Muscle of leg (tissue), 11 donors: ENCODE data around the gene PHF19. TPM values are rescaled to one million over a fixed set of nuclear protein-coding genes. Genes with fewer than 3 reads are reported as not detected.

ENCODE experiments used
- DNase-seq: peaks from one replicate; pipeline ENCODE4 v3.0.0; 2013
- H3K27ac ChIP-seq: one replicate; pipeline ENCODE4 v1.5.1; 2013; ENCODE audit warnings: mild to moderate bottlenecking, low read length, control low read depth
- H3K27me3 ChIP-seq: one replicate; pipeline ENCODE4 v1.6.1; 2013; ENCODE audit warnings: low read length; ENCODE audit not compliant: control insufficient read depth, insufficient read depth
- H3K36me3 ChIP-seq: one replicate; pipeline ENCODE4 v1.6.1; 2013; ENCODE audit warnings: low read length; ENCODE audit not compliant: control insufficient read depth, insufficient read depth
- H3K4me1 ChIP-seq: one replicate; pipeline ENCODE4 v1.6.1; 2013; ENCODE audit warnings: low read length; ENCODE audit not compliant: control insufficient read depth, insufficient read depth
- H3K4me3 ChIP-seq: one replicate; pipeline ENCODE4 v1.5.1; 2013; ENCODE audit warnings: low read length, control low read depth
- H3K9me3 ChIP-seq: replicated peaks from 2 replicates; pipeline ENCODE4 v1.6.1; 2013; ENCODE audit warnings: low read depth, low read length; ENCODE audit not compliant: control insufficient read depth
- WGBS: methylation state at CpG from one replicate; pipeline ENCODE4 v1.1.5; 2013; ENCODE audit warnings: missing lambda C conversion rate; ENCODE audit not compliant: insufficient coverage; 5-methylcytosine and 5-hydroxymethylcytosine counted together
- polyA plus RNA-seq, 8 donors: library from polyadenylated mRNA; unstranded; fragments of 120-200 nt; gene quantifications; one replicate each; pipeline versions ENCODE4 v1.2.1 to v1.2.3, GENCODE V29; 2013; ENCODE audit warnings: inconsistent platforms in 1 of 8, low replicate concordance in 1 of 8; ENCODE audit not compliant: insufficient read length in 8 of 8, insufficient read depth in 1 of 8
- total RNA-seq: library from RNA; stranded (reverse); fragments of 120-200 nt; gene quantifications from one replicate; pipeline ENCODE4 v1.2.4, GENCODE V29; 2013

PHF19 gene
- total and polyA plus RNA-seq, 9 donors: 31.5 to 41.0 (median 38.3) TPM

DNA sequence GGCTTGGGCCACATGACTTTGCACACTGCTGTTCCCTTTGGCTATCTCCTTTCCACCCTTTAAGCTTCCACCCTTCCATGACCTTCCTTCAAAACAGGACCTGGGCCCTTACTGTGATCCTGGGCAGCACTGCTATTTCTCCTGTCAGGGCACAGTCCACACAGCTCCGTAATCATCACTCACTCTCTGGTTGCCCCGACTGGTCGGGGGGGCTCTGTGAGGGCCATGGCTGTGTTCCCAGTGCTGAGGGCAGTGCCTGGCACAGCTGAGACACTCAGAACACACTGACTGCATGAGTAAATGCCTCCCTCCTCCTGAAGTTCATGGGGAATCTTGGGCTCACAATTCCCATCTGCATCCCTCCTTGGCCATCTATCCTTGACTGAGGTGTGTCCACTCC lies 37.4 kb upstream of the PHF19 start:
- WGBS: 83% methylated on average over 3 of the region's 3 CpGs
- Histone ChIP-seq H3K4me1 (peaks cover 16% of the 10 kb centered on the region), H3K4me3 (no peak overlapping the region), H3K27ac (no peak overlapping the region), H3K36me3 (peaks cover 4% of the 10 kb centered on the region), H3K9me3 (no peaks in the 10 kb centered on the region), H3K27me3 (no peaks in the 10 kb centered on the region)
- no peak for DNase-seq

- Histone ChIP-seq H3K27me3 (no peaks in the 10 kb centered on the region), H3K27ac (no peak overlapping the region), H3K36me3 (peaks cover 4% of the 10 kb centered on the region), H3K4me1 (peaks cover 9% of the 10 kb centered on the region), H3K9me3 (no peaks in the 10 kb centered on the region), H3K4me3 (no peak overlapping the region)
- DNase-seq: no peak
- WGBS: 78% methylated on average over 3 of the region's 4 CpGs
Observed at GRCh38 chr9:120913647-120914264, 36.8 kb upstream of the PHF19 start.

- no peak overlapping the region for H3K4me3 ChIP-seq
- H3K27me3 ChIP-seq: no peaks in the 10 kb centered on the region
- H3K9me3 ChIP-seq: no peaks in the 10 kb centered on the region
- H3K36me3 ChIP-seq: peaks cover 4% of the 10 kb centered on the region
- DNase-seq: no peak
- WGBS: 79% methylated on average over 9 of the region's 13 CpGs
- no peak overlapping the region for H3K27ac ChIP-seq
- H3K4me1 ChIP-seq: peaks cover 6% of the 10 kb centered on the region
Observed at GRCh38 chr9:120912958-120913646, 36.1 kb upstream of the PHF19 start.

GRCh38 chr9:120911295-120911837 lies 34.4 kb upstream of the PHF19 start:
- Histone ChIP-seq H3K36me3 (peaks cover 4% of the 10 kb centered on the region), H3K4me1 (no peaks in the 10 kb centered on the region), H3K27me3 (no peaks in the 10 kb centered on the region), H3K4me3 (no peak overlapping the region), H3K27ac (no peak overlapping the region), H3K9me3 (no peaks in the 10 kb centered on the region)
- 81% methylated on average over 8 of the region's 9 CpGs for WGBS
- no peak for DNase-seq

GRCh38 chr9:120910643-120911042 lies 33.7 kb upstream of the PHF19 start:
- Histone ChIP-seq H3K36me3 (peaks cover 4% of the 10 kb centered on the region), H3K27ac (no peak overlapping the region), H3K4me1 (no peaks in the 10 kb centered on the region), H3K4me3 (no peak overlapping the region), H3K27me3 (no peaks in the 10 kb centered on the region), H3K9me3 (no peaks in the 10 kb centered on the region)
- no peak for DNase-seq
- WGBS: 100% methylated on average over 1 of the region's 3 CpGs

DNA sequence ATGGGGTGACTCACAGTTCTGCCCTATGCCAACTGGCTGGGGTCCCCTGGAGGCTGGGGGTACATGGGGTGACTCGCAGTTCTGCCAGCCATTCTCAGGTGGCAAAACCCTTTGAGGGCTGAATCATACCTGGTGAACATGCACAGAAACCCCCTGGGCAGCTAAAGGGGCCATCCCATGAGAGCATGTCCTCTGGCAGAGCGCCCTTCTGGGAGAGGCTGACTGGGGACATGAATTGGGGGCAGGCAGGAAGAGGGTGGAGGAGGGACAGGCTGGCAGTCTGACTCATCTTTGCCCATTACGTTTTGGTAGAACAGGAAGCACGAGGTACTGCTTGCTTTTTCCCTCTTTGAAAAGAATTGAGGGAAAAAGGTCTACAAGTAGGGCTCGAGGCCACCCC lies 32.9 kb upstream of the PHF19 start:
- Histone ChIP-seq H3K27ac (no peak overlapping the region), H3K9me3 (no peaks in the 10 kb centered on the region), H3K36me3 (peaks cover 4% of the 10 kb centered on the region), H3K4me1 (no peaks in the 10 kb centered on the region), H3K4me3 (no peak overlapping the region), H3K27me3 (no peaks in the 10 kb centered on the region)
- no peak for DNase-seq
- WGBS: 80% methylated on average over 5 of the region's 5 CpGs

GRCh38 chr9:120905315-120906164 lies 28.6 kb upstream of the PHF19 start:
- Histone ChIP-seq H3K27ac (no peak overlapping the region), H3K9me3 (no peaks in the 10 kb centered on the region), H3K36me3 (peaks cover 7% of the 10 kb centered on the region), H3K27me3 (no peaks in the 10 kb centered on the region), H3K4me3 (no peak overlapping the region), H3K4me1 (no peaks in the 10 kb centered on the region)
- 73% methylated on average over 9 of the region's 11 CpGs for WGBS
- DNase-seq: no peak

DNA sequence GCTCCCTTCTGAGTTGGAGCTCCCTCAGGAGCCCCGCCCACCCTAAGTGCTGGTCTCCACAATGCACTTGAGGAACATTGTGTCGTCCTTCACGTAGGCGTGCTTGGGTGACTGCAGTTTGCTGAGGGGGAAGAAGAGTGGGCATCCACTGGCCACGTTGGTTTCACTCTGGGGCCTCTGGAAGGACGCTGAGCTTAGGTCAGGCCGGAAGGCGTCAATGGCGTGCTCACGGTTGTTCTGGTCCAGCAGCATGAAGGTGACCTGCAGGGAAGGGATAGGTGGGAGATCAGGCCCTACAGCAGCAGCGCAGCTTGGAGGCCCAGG lies 28.0 kb upstream of the PHF19 start:
- Histone ChIP-seq H3K27ac (no peak overlapping the region), H3K27me3 (no peaks in the 10 kb centered on the region), H3K4me3 (no peak overlapping the region), H3K36me3 (peaks cover 6% of the 10 kb centered on the region), H3K4me1 (no peaks in the 10 kb centered on the region), H3K9me3 (no peaks in the 10 kb centered on the region)
- 96% methylated on average over 11 of the region's 11 CpGs for WGBS
- no peak for DNase-seq

GRCh38 chr9:120904061-120904977 lies 27.3 kb upstream of the PHF19 start:
- Histone ChIP-seq H3K4me3 (no peak overlapping the region), H3K9me3 (no peaks in the 10 kb centered on the region), H3K36me3 (peaks cover 3% of the 10 kb centered on the region), H3K27me3 (no peaks in the 10 kb centered on the region), H3K4me1 (no peaks in the 10 kb centered on the region), H3K27ac (no peak overlapping the region)
- 90% methylated on average over 16 of the region's 16 CpGs for WGBS
- DNase-seq: no peak
